ENCODE results near the gene ZFHX2. TPM values are rescaled to one million over a fixed set of nuclear protein-coding genes. Genes with fewer than 3 reads are reported as not detected.
"Not testable (repeated sequence)": the region's sequence is repeated elsewhere in the genome, so short reads cannot be mapped to it uniquely, and the experiment has no call there.

Gene ZFHX2
- total and polyA plus RNA-seq, 8 donors = 2.9 to 6.2 (median 4.9) TPM

DNA sequence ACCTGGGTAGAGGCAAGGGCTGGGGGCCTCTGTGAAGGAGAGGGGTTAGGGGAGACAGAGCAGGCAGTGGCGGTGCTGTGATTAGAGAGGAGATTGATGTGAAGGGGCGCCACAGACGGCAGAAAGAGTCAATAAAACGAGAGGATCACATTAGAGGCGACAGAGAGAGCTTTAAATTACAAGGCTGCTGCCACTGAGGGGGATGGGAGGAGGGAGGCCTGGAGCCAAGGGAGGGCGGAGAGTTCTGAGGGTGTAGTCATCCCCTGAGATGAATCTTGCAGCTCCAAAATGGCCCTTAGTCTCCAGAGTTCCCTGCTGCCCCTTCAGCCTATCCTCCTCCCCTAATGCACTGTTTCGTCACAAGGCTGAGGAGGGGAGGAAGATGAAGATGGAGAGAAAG lies 12.8 kb downstream of the ZFHX2 start:
- Histone ChIP-seq H3K36me3 (no peaks in the 10 kb centered on the region), H3K27me3 (no peaks in the 10 kb centered on the region), H3K4me3 (no peak overlapping the region), H3K27ac (no peak overlapping the region), H3K9me3 (no peaks in the 10 kb centered on the region), H3K4me1 (no peaks in the 10 kb centered on the region)
- ATAC-seq = peak; percentile 55
- TF ChIP-seq, protein P1, sequence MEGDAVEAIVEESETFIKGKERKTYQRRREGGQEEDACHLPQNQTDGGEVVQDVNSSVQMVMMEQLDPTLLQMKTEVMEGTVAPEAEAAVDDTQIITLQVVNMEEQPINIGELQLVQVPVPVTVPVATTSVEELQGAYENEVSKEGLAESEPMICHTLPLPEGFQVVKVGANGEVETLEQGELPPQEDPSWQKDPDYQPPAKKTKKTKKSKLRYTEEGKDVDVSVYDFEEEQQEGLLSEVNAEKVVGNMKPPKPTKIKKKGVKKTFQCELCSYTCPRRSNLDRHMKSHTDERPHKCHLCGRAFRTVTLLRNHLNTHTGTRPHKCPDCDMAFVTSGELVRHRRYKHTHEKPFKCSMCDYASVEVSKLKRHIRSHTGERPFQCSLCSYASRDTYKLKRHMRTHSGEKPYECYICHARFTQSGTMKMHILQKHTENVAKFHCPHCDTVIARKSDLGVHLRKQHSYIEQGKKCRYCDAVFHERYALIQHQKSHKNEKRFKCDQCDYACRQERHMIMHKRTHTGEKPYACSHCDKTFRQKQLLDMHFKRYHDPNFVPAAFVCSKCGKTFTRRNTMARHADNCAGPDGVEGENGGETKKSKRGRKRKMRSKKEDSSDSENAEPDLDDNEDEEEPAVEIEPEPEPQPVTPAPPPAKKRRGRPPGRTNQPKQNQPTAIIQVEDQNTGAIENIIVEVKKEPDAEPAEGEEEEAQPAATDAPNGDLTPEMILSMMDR (IDR thresholded peaks at IDR 0.05) = no peak
- peak in 1 of 4 donors; percentile 29 for DNase-seq
- intact Hi-C loops (cut with DNase I) = loop anchor here in 1 of 2 donors (10.0 kb wide), 1 partner anchor 54 kb away; no protein-coding TSS in a partner anchor

DNA sequence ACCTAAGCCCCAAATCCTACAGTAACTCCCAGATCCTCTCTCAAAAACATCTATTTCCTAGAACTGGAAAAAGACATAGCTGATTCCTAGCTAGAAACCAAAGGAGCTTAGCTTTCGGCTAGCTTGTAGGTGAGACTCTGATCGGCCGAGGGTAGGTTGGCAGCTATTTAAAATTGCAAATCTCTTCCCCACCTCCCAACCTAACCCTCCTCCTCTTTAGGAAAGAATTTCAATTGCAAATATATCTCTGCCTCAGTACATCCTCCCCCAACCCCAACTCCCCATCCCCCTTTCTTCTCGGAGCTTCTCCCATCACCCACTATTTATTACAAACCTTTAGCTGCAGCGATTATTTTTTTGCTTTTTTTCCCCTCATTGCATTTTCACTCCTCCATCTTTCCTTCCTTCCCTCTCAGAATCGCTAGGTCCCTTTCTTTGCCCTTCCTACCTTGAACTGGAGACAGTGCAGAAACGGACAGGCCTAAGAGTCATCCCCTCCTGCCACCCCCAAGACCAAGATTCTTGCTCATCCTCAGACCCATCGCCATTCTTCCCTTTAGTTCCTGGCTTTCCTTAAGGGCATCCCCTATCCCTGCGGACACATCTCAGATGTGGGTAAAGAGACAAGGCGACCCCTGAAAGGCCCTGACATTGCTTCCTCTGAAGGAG lies 13.4 kb downstream of the ZFHX2 start:
- H3K4me1 ChIP-seq = no peaks in the 10 kb centered on the region
- H3K4me3 ChIP-seq = no peak overlapping the region
- no peaks in the 10 kb centered on the region for H3K36me3 ChIP-seq
- no peaks in the 10 kb centered on the region for H3K9me3 ChIP-seq
- ATAC-seq (no peak), DNase-seq (no peak)
- H3K27me3 ChIP-seq = no peaks in the 10 kb centered on the region
- intact Hi-C loops (cut with DNase I) = loop anchor here in 1 of 2 donors (10.0 kb wide), 1 partner anchor 53 kb away; no protein-coding TSS in a partner anchor
- TF ChIP-seq, protein P1 (IDR thresholded peaks at IDR 0.05) = no peak
- no peak overlapping the region for H3K27ac ChIP-seq

DNA sequence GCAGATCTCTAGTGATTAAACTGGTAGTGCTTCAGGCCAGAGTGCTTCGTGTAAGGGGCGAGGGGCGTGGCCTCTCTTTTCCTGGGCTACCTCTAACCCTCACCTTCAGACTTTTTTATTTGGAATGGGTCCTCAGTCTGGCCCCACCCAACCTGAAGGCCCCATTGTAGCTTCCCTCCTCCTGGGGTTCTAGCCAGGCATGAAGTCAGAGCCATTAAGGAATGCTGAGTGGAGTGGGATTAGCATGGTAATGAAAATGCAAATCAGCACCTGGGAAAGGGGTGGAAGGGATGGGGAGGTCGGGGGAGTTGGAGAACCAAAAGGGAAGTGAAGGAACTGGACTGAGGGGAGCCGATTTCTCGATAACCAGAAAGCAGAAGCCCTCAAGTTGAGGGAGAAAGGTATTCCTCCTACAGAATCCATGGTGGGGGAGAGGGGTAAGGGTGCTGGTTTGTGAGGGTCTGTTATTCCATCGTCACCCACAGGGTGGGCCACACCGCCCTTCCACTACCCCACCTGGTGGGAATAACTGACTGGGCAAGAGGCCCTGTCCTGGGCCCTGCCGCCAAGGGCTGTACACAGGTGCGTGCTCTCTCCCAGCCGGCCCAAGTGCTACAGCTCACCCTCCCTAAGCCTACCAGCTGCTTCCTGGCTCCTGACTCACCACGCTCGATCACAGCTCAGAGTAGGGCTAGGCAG lies 14.1 kb downstream of the ZFHX2 start:
- Histone ChIP-seq H3K9me3 (no peaks in the 10 kb centered on the region), H3K36me3 (no peaks in the 10 kb centered on the region), H3K27me3 (no peaks in the 10 kb centered on the region), H3K4me3 (no peak overlapping the region), H3K4me1 (no peaks in the 10 kb centered on the region), H3K27ac (no peak overlapping the region)
- DNase-seq (peak in 1 of 4 donors; percentile 65), ATAC-seq (no peak)
- TF ChIP-seq, protein P1 (IDR thresholded peaks at IDR 0.05) = no peak
- intact Hi-C loops (cut with DNase I) = loop anchor here in 1 of 2 donors (10.0 kb wide), 1 partner anchor 53 kb away; no protein-coding TSS in a partner anchor

DNA sequence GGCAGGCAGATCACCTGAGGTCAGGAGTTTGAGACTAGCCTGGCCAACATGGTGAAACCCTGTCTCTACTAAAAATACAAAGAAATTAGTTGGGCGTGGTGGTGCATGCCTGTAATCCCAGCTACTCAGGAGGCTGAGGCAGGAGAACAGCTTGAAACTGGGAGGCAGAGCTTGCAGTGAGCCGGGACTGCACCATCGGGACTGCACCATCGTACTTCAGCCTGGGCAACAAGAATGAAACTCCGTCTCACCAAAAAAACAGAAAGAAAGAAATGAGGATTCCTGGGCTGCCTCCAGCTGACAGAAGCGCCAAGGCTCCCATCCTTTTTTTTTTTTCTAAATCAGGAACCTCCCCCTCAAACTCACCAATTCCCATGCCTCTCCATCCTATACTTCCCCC lies 14.7 kb downstream of the ZFHX2 start:
- not testable (repeated sequence) for ATAC-seq, H3K4me1 ChIP-seq, DNase-seq, H3K27ac ChIP-seq, H3K9me3 ChIP-seq, H3K36me3 ChIP-seq, H3K4me3 ChIP-seq, H3K27me3 ChIP-seq
- intact Hi-C loops (cut with DNase I) = loop anchor here in 1 of 2 donors (10.0 kb wide), 1 partner anchor 52 kb away; no protein-coding TSS in a partner anchor

DNA sequence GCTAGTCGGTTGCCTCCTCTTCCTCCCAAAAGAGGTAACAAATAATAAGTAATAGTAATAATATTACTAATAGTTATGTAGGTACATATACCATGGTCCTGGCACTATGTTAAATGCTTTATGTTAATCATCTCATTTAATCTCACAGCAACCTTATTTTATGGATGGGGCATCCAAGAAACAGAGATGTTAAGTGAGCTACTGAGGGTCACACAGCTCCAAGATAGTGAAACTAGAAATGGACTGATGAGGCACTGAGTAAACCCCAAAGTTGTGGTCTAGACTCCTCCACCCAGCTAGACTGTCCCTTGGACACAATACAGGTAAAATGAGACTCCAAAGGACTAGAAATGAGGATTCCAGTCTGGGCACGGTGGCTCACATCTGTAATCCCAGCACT lies 15.1 kb downstream of the ZFHX2 start:
- no peak for DNase-seq
- H3K36me3 ChIP-seq = no peaks in the 10 kb centered on the region
- H3K4me1 ChIP-seq = no peaks in the 10 kb centered on the region
- intact Hi-C loops (cut with DNase I) = loop anchor here in 1 of 2 donors (10.0 kb wide), 1 partner anchor 52 kb away; no protein-coding TSS in a partner anchor
- no peaks in the 10 kb centered on the region for H3K27me3 ChIP-seq
- ATAC-seq = no peak
- H3K9me3 ChIP-seq = no peaks in the 10 kb centered on the region
- H3K27ac ChIP-seq = no peak overlapping the region
- no peak overlapping the region for H3K4me3 ChIP-seq
- TF ChIP-seq, protein P1 (IDR thresholded peaks at IDR 0.05) = no peak

Data from left lung (tissue), 10 donors.